Type B pancreatic cell (in vitro differentiated cells): ENCODE data around the gene PPARG. TPM values are rescaled to one million over a fixed set of nuclear protein-coding genes. Genes with fewer than 3 reads are reported as not detected.

Source experiments
- DNase-seq: peaks from one replicate; pipeline ENCODE4 v3.0.0; 2021; ENCODE audit warnings: mixed read lengths; ENCODE audit not compliant: unreplicated experiment; ENCODE audit errors: extremely low spot score
- H3K27ac Mint-ChIP-seq: 2 replicates; pipeline ENCODE4 v1.8.0; 2021; ENCODE audit warnings: mild to moderate bottlenecking, mixed read lengths
- H3K27me3 Mint-ChIP-seq: 2 replicates; pipeline ENCODE4 v1.8.0; 2021; ENCODE audit warnings: mixed read lengths
- H3K36me3 Mint-ChIP-seq: 2 replicates; pipeline ENCODE4 v1.8.0; 2021; ENCODE audit warnings: mixed read lengths
- H3K4me1 Mint-ChIP-seq: one replicate; pipeline ENCODE4 v1.8.0; 2021; ENCODE audit warnings: mixed read lengths; ENCODE audit not compliant: unreplicated experiment
- H3K4me3 Mint-ChIP-seq: 2 replicates; pipeline ENCODE4 v1.8.0; 2021; ENCODE audit warnings: mild to moderate bottlenecking, mixed read lengths
- H3K9me3 Mint-ChIP-seq: 2 replicates; pipeline ENCODE4 v1.8.0; 2021; ENCODE audit warnings: mixed read lengths
- CTCF ChIP-seq: fragments of 200-600 bp; sonication (generic); conservative IDR thresholded peaks from 2 replicates; pipeline ENCODE4 v1.5.0; 2021; ENCODE audit warnings: antibody characterized with exemption, mild to moderate bottlenecking
- long read RNA-seq: library from polyadenylated mRNA; unstranded; transcript quantifications from one replicate; pipeline ENCODE4 v2.0.0, GENCODE V29; 2020
- total RNA-seq: library from RNA; stranded (reverse); gene quantifications from 2 replicates; pipeline ENCODE4 v1.2.1, GENCODE V29; 2021; ENCODE audit warnings: low replicate concordance

The PPARG gene
- total RNA-seq = 21.5 and 28.8 TPM in 2 replicates
- long read RNA-seq, transcript PPARG-207 (7 exons, 1,722 nt) = minor isoform, 8 of 66 reads
- long read RNA-seq, transcript PPARG-202 (8 exons, 1,870 nt) = minor isoform, 7 of 66 reads
- long read RNA-seq, transcript PPARG-206 (8 exons, 2,006 nt) = major isoform, 32 of 66 reads
- long read RNA-seq, partial matches to known transcripts = 2 of 66 reads
- long read RNA-seq, other reads (novel, unspliced or antisense) = 15 of 66 reads

GRCh38 chr3:12288182-12289129 lies at the start of gene PPARG:
Gene PPARG, plus strand, starts transcription at chr3:12289070. Its CDS starts 90,642 bp downstream, at chr3:12379712.
- peaks cover 67% of the 10 kb centered on the region for H3K27me3 Mint-ChIP-seq
- TF ChIP-seq CTCF = no peak
- no peaks in the 10 kb centered on the region for H3K4me1 Mint-ChIP-seq
- no peak within 1 kb of the TSS for H3K27ac Mint-ChIP-seq
- no peaks in the 10 kb centered on the region for H3K36me3 Mint-ChIP-seq
- H3K9me3 Mint-ChIP-seq = no peaks in the 10 kb centered on the region
- no peak for DNase-seq
- peak within 1 kb of the TSS; percentile 87 for H3K4me3 Mint-ChIP-seq

- Mint-ChIP-seq H3K36me3 (no peaks in the 10 kb centered on the region), H3K27me3 (no peaks in the 10 kb centered on the region), H3K9me3 (no peaks in the 10 kb centered on the region), H3K27ac (no peak overlapping the region), H3K4me1 (no peaks in the 10 kb centered on the region), H3K4me3 (no peak overlapping the region)
- no peak for TF ChIP-seq CTCF
- DNase-seq = no peak
These were observed 49.6 kb upstream of the PPARG start for GRCh38 chr3:12239301-12239700.

DNA sequence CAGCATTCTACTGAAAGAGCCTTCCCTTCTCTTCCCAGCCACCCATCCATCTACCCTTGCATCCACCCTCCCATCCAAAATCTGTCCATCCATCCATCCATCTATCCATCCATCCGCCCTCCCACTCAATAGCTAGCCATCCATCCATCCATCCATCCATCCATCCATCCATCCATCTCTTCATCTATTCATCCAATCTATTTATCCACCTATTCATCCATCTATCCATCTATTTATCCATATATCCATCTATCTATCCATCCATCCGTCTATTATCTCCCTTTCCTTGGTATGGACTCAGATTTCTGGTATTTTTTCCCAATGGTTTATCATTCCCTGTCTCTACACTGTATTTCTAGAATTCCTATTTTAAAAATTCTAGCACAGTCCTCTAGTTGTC lies 46.1 kb upstream of the PPARG start:
- Mint-ChIP-seq H3K27ac (no peak overlapping the region), H3K4me3 (no peak overlapping the region), H3K4me1 (no peaks in the 10 kb centered on the region), H3K27me3 (peaks cover 17% of the 10 kb centered on the region), H3K9me3 (no peaks in the 10 kb centered on the region), H3K36me3 (no peaks in the 10 kb centered on the region)
- DNase-seq = no peak
- no peak for TF ChIP-seq CTCF

- H3K27ac Mint-ChIP-seq = no peak overlapping the region
- H3K4me1 Mint-ChIP-seq = no peaks in the 10 kb centered on the region
- no peak overlapping the region for H3K4me3 Mint-ChIP-seq
- H3K9me3 Mint-ChIP-seq = no peaks in the 10 kb centered on the region
- DNase-seq = no peak
- peaks cover 17% of the 10 kb centered on the region for H3K27me3 Mint-ChIP-seq
- no peaks in the 10 kb centered on the region for H3K36me3 Mint-ChIP-seq
- no peak for TF ChIP-seq CTCF
These were observed 42.2 kb upstream of the PPARG start for GRCh38 chr3:12246497-12247163.

DNA sequence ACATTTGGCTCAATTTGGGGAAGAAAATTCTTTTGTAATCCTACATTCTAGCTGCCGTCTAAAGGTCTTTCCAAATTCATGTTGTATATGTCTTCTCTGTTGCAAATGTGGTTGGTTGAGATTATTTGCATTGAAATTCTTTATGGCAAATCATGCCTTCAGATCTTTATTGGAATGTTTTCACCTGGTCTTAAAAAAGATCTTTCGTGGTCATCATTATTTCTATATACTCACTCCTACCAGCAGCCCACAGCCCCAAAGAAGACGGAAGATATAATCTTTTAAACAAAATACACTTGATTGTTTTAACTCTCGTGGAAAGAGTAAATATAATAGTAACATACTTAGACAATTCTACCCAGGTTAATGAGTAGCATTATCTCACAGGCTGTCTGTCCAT lies 41.5 kb upstream of the PPARG start:
- TF ChIP-seq CTCF = no peak
- no peak for DNase-seq
- Mint-ChIP-seq H3K9me3 (no peaks in the 10 kb centered on the region), H3K27me3 (peaks cover 17% of the 10 kb centered on the region), H3K4me3 (no peak overlapping the region), H3K27ac (no peak overlapping the region), H3K36me3 (no peaks in the 10 kb centered on the region), H3K4me1 (no peaks in the 10 kb centered on the region)
